SU-DHL-6 (cell line): Measurements from ENCODE around the gene CCAR1.

Experiments
- H2AFZ ChIP-seq: fragments of 200-600 bp; sonication (generic); 2 replicates; pipeline ENCODE4 v1.6.1; 2014; ENCODE audit warnings: low read depth, mild to moderate bottlenecking, moderate library complexity, mixed read lengths, antibody characterized with exemption, low read length; ENCODE audit not compliant: severe bottlenecking
- H3F3A ChIP-seq: fragments of 200-600 bp; shearing (Covaris generic); 2 replicates; pipeline ENCODE4 v1.6.0; 2016; ENCODE audit warnings: antibody characterized with exemption, mild to moderate bottlenecking; ENCODE audit not compliant: insufficient read depth
- H3K27ac ChIP-seq: fragments of 200-600 bp; sonication (generic); 2 replicates; pipeline ENCODE4 v1.5.1; 2016; ENCODE audit warnings: low read depth, mild to moderate bottlenecking, low read length, moderate library complexity, mixed read lengths
- H3K27me3 ChIP-seq: fragments of 200-600 bp; sonication (generic), shearing (Covaris generic); 2 replicates; pipeline ENCODE4 v1.6.0; 2014; ENCODE audit warnings: mild to moderate bottlenecking, low read length
- H3K36me3 ChIP-seq: fragments of 200-600 bp; sonication (generic); 2 replicates; pipeline ENCODE4 v1.6.1; 2014; ENCODE audit warnings: mild to moderate bottlenecking, low read length, mixed read lengths
- H3K4me2 ChIP-seq: fragments of 300-600, 200-600 bp; shearing (Covaris generic), sonication (generic); 2 replicates; pipeline ENCODE4 v1.6.0; 2014; ENCODE audit warnings: low read length, low read depth, mild to moderate bottlenecking; ENCODE audit not compliant: poor library complexity, severe bottlenecking
- H3K4me3 ChIP-seq: fragments of 200-600 bp; sonication (generic); 2 replicates; pipeline ENCODE4 v1.5.1; 2014; ENCODE audit warnings: antibody characterized with exemption, low read length, mild to moderate bottlenecking, mixed read lengths; ENCODE audit not compliant: insufficient read depth, poor library complexity, severe bottlenecking
- H3K79me2 ChIP-seq: fragments of 200-600 bp; sonication (generic); 2 replicates; pipeline ENCODE4 v1.6.1; 2014; ENCODE audit warnings: mild to moderate bottlenecking, low read length, moderate library complexity; ENCODE audit not compliant: insufficient read depth
- H3K9ac ChIP-seq: fragments of 200-600 bp; sonication (generic); 2 replicates; pipeline ENCODE4 v1.7.0; 2014; ENCODE audit warnings: mild to moderate bottlenecking, low read length
- H3K9me2 ChIP-seq: fragments of 200-600 bp; sonication (generic); replicated peaks from 2 replicates; pipeline ENCODE4 v1.6.1; 2014; ENCODE audit warnings: low read length; ENCODE audit not compliant: insufficient read depth
- H3K9me3 ChIP-seq: fragments of 200-600 bp; sonication (generic); 2 replicates; pipeline ENCODE4 v1.6.1; 2014; ENCODE audit warnings: low read length, mixed read lengths; ENCODE audit not compliant: insufficient read depth
- H4K20me1 ChIP-seq: fragments of 200-600 bp; sonication (generic); 2 replicates; pipeline ENCODE4 v1.6.1; 2014; ENCODE audit warnings: low read depth, mild to moderate bottlenecking, antibody characterized with exemption, low read length, moderate library complexity, mixed read lengths
- CTCF ChIP-seq: fragments of 200-600 bp; sonication (generic); IDR thresholded peaks from one replicate; pipeline ENCODE4 v1.5.1; 2017; ENCODE audit warnings: antibody characterized with exemption, mild to moderate bottlenecking, low read length, moderate library complexity; ENCODE audit not compliant: insufficient read depth, poor library complexity, severe bottlenecking
- EZH2phosphoT487 ChIP-seq: fragments of 200-600 bp; sonication (generic), shearing (Covaris generic); conservative IDR thresholded peaks from 2 replicates; pipeline ENCODE4 v1.6.1; 2018; ENCODE audit warnings: mild to moderate bottlenecking, antibody characterized with exemption, low read length, moderate library complexity, mixed read lengths

The CCAR1 gene

GRCh38 chr10:68828833-68829232 lies 107.8 kb downstream of the CCAR1 start:
- no peak for TF ChIP-seq CTCF
- no peak for TF ChIP-seq EZH2phosphoT487
- no peak overlapping the region for H3K4me3 ChIP-seq
- H2AFZ ChIP-seq: no peak overlapping the region
- H3K36me3 ChIP-seq: no peaks in the 10 kb centered on the region
- H3K4me2 ChIP-seq: no peak overlapping the region
- H3K27ac ChIP-seq: no peak overlapping the region
- no peaks in the 10 kb centered on the region for H3K79me2 ChIP-seq
- no peaks in the 10 kb centered on the region for H3K27me3 ChIP-seq
- no peak overlapping the region for H3K9ac ChIP-seq
- no peaks in the 10 kb centered on the region; the same call in 1 of the 2 replicates for H3F3A ChIP-seq
- H3K9me2 ChIP-seq: no peaks in the 10 kb centered on the region
- H3K9me3 ChIP-seq: no peaks in the 10 kb centered on the region
- no peaks in the 10 kb centered on the region for H4K20me1 ChIP-seq

GRCh38 chr10:68829521-68829920 lies 108.5 kb downstream of the CCAR1 start:
- no peaks in the 10 kb centered on the region for H4K20me1 ChIP-seq
- H2AFZ ChIP-seq: no peak overlapping the region
- H3K4me2 ChIP-seq: no peak overlapping the region
- TF ChIP-seq CTCF: no peak
- TF ChIP-seq EZH2phosphoT487: no peak
- no peaks in the 10 kb centered on the region for H3K9me2 ChIP-seq
- no peaks in the 10 kb centered on the region; the same call in 1 of the 2 replicates for H3F3A ChIP-seq
- H3K27ac ChIP-seq: no peak overlapping the region
- no peak overlapping the region for H3K4me3 ChIP-seq
- H3K27me3 ChIP-seq: no peaks in the 10 kb centered on the region
- no peaks in the 10 kb centered on the region for H3K36me3 ChIP-seq
- no peaks in the 10 kb centered on the region for H3K79me2 ChIP-seq
- H3K9ac ChIP-seq: no peak overlapping the region
- no peaks in the 10 kb centered on the region for H3K9me3 ChIP-seq

GRCh38 chr10:68829952-68830351 lies 108.9 kb downstream of the CCAR1 start:
- Histone ChIP-seq H3K9me3 (no peaks in the 10 kb centered on the region), H3K9ac (no peak overlapping the region), H3K79me2 (no peaks in the 10 kb centered on the region), H2AFZ (no peak overlapping the region), H3K27ac (no peak overlapping the region), H4K20me1 (no peaks in the 10 kb centered on the region), H3K36me3 (no peaks in the 10 kb centered on the region), H3F3A (no peaks in the 10 kb centered on the region; the same call in 1 of the 2 replicates), H3K9me2 (no peaks in the 10 kb centered on the region), H3K4me2 (no peak overlapping the region), H3K27me3 (no peaks in the 10 kb centered on the region), H3K4me3 (no peak overlapping the region)
- TF ChIP-seq EZH2phosphoT487: no peak
- TF ChIP-seq CTCF: no peak
